GM12878 (cell line): ENCODE results near the gene PPT1.

Experiments used
- CTCF ChIP-seq, 3 experiments: IDR thresholded peaks in 2 of 3; conservative IDR thresholded peaks in 1 of 3; 2 replicates each; pipeline ENCODE4 v1.5.1; 2011; ENCODE audit warnings: low read depth in 3 of 3, low read length in 3 of 3, mild to moderate bottlenecking in 3 of 3, control low read depth in 2 of 3, moderate library complexity in 2 of 3, inconsistent platforms in 1 of 3, mixed read lengths in 1 of 3; ENCODE audit not compliant: control insufficient read depth in 2 of 3, insufficient read depth in 1 of 3; ENCODE audit errors: extremely low read depth in 1 of 3
- E4F1 ChIP-seq: fragments of 450-650 bp; IDR thresholded peaks from 2 replicates; pipeline ENCODE4 v1.6.1; 2018; ENCODE audit warnings: borderline replicate concordance, mild to moderate bottlenecking; ENCODE audit not compliant: partially characterized antibody
- POLR2AphosphoS5 ChIP-seq: IDR thresholded peaks from 2 replicates; pipeline ENCODE4 v1.6.1; 2011; ENCODE audit warnings: mild to moderate bottlenecking, low read length, inconsistent platforms
- RAD21 ChIP-seq: IDR thresholded peaks from 2 replicates; pipeline ENCODE4 v1.6.1; 2011; ENCODE audit warnings: mild to moderate bottlenecking, low read depth, low read length, moderate library complexity; ENCODE audit not compliant: insufficient read depth

GRCh38 chr1:40049725-40050124, 47.3 kb downstream of the PPT1 start:
- TF ChIP-seq RAD21, result no peak
- no peak for TF ChIP-seq CTCF (IDR thresholded peaks at IDR 0.05 in 2 of 3, conservative IDR thresholded peaks at IDR 0.05 in 1 of 3; ENCODE audit: control insufficient read depth in 2 of 3, extremely low read depth in 1 of 3, insufficient read depth in 1 of 3, low read depth in 3 of 3, low read length in 3 of 3)
- TF ChIP-seq E4F1, result no peak
- no peak for TF ChIP-seq POLR2AphosphoS5
